ENCODE results near the gene PARD3. TPM values are rescaled to one million over a fixed set of nuclear protein-coding genes. Genes with fewer than 3 reads are reported as not detected.

Gene PARD3
- total RNA-seq, 1 experiment from 2014 or later, result 46.3 TPM

DNA sequence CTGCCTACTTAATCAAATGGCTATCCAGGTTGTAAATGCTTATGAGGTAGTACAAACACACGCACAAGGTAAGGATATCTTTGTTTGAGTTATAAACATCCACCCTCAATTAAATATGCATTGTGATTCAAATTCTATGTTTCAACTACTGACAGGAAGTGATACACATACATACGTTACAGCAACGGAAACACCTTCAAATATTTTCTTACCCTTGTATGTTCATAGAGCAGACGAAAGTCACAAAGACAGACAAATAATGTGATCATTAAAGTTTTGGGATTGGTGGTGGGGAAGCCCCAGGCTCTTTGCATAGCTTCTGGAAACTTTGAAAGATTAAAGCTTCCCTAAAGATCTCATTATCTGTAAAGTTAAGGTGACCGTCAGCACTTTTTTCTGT, 521.0 kb downstream of the PARD3 start:
- no TSS peak for BruUV-seq (replicated peaks)
- Histone ChIP-seq H3K79me2 (ENCODE audit: insufficient read depth, low read length) (no peaks in the 10 kb centered on the region), H3K9me3 (ENCODE audit: control insufficient read depth in 1 of 2, insufficient read depth in 1 of 2, low read depth in 1 of 2, low read length in 2 of 2) (no peaks in the 10 kb centered on the region), H2AFZ (ENCODE audit: low read depth, low read length, poor library complexity, severe bottlenecking) (no peak overlapping the region), H3K4me3 (replicated peaks in 1 of 2; ENCODE audit: low read depth in 1 of 2, low read length in 2 of 2) (no peak overlapping the region), H3K4me2 (ENCODE audit: low read length) (no peak overlapping the region), H3K36me3 (ENCODE audit: control insufficient read depth in 1 of 2, insufficient read depth in 2 of 2, low read length in 2 of 2) (no peaks in the 10 kb centered on the region), H3K9ac (ENCODE audit: low read length) (no peak overlapping the region), H4K20me1 (ENCODE audit: insufficient read depth) (no peaks in the 10 kb centered on the region), H3K27me3 (ENCODE audit: insufficient read depth, low read length) (no peaks in the 10 kb centered on the region), H3K9me2 (ENCODE audit: insufficient read depth) (no peaks in the 10 kb centered on the region), H3K27ac (ENCODE audit: low read depth, low read length) (no peak overlapping the region), H3K4me1 (ENCODE audit: control insufficient read depth in 1 of 2, insufficient read depth in 2 of 2, low read length in 2 of 2) (peaks cover 0 to 6% of the 10 kb centered on the region in 2 experiments; a peak in 2 of 4 replicates)
- ChIA-PET RAD21 (ENCODE audit: low non-redundant PET in 1 of 2, low total read pairs in 2 of 2, uncharacterized antibody in 2 of 2, unreplicated experiment in 2 of 2) (no interaction called here), POLR2A (no interaction called here), CTCF (no interaction called here)
- intact Hi-C loops (cut with micrococcal nuclease), result no loop called here
- TF ChIP-seq, protein P1, sequence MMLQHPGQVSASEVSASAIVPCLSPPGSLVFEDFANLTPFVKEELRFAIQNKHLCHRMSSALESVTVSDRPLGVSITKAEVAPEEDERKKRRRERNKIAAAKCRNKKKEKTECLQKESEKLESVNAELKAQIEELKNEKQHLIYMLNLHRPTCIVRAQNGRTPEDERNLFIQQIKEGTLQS (IDR thresholded peaks at IDR 0.05), result no peak
- TF ChIP-seq YY1 (IDR thresholded peaks at IDR 0.05; ENCODE audit: extremely low read depth, insufficient replicate concordance, low read depth, low read length) (no peak), EZH2phosphoT487 (IDR thresholded peaks at IDR 0.05; ENCODE audit: borderline replicate concordance) (no peak)
- TF ChIP-seq, protein P2, sequence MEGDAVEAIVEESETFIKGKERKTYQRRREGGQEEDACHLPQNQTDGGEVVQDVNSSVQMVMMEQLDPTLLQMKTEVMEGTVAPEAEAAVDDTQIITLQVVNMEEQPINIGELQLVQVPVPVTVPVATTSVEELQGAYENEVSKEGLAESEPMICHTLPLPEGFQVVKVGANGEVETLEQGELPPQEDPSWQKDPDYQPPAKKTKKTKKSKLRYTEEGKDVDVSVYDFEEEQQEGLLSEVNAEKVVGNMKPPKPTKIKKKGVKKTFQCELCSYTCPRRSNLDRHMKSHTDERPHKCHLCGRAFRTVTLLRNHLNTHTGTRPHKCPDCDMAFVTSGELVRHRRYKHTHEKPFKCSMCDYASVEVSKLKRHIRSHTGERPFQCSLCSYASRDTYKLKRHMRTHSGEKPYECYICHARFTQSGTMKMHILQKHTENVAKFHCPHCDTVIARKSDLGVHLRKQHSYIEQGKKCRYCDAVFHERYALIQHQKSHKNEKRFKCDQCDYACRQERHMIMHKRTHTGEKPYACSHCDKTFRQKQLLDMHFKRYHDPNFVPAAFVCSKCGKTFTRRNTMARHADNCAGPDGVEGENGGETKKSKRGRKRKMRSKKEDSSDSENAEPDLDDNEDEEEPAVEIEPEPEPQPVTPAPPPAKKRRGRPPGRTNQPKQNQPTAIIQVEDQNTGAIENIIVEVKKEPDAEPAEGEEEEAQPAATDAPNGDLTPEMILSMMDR (IDR thresholded peaks at IDR 0.05 in 2 of 3, conservative IDR thresholded peaks at IDR 0.05 in 1 of 3; ENCODE audit: borderline replicate concordance in 1 of 3, insufficient read depth in 1 of 3, low read depth in 2 of 3, low read length in 2 of 3), result no peak
- ATAC-seq (no peak), DNase-seq (ENCODE audit: low read depth, low spot score) (no peak)

DNA sequence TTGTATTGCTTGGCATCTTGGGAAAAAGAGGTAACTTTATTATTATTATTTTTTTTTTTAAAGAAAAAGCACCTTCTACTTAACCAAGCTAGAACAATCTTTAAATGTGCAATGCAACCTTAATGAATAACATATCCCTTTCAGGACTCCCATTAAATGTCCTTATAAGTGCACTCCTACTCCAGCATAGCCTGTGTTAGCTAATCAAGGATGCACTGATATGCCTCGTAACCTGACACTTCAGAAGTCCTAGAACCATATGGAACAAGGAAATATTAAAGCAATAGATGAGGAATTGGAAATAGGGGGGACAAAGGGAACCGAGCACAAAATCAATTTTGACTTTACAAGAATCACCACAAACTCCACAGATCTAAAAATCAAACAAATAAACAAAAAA, 522.4 kb downstream of the PARD3 start:
- ChIA-PET POLR2A (no interaction called here), CTCF (no interaction called here), RAD21 (ENCODE audit: low non-redundant PET in 1 of 2, low total read pairs in 2 of 2, uncharacterized antibody in 2 of 2, unreplicated experiment in 2 of 2) (no interaction called here)
- H3K27ac ChIP-seq (ENCODE audit: low read depth, low read length), result no peak overlapping the region
- no peaks in the 10 kb centered on the region for H3K9me2 ChIP-seq (ENCODE audit: insufficient read depth)
- no peaks in the 10 kb centered on the region for H4K20me1 ChIP-seq (ENCODE audit: insufficient read depth)
- H3K4me2 ChIP-seq (ENCODE audit: low read length), result no peak overlapping the region
- intact Hi-C loops (cut with micrococcal nuclease), result no loop called here
- no peak for ATAC-seq
- no TSS peak for BruUV-seq (replicated peaks)
- no peak for DNase-seq (ENCODE audit: low read depth, low spot score)
- no peaks in the 10 kb centered on the region for H3K9me3 ChIP-seq (ENCODE audit: control insufficient read depth in 1 of 2, insufficient read depth in 1 of 2, low read depth in 1 of 2, low read length in 2 of 2)
- no peak overlapping the region for H2AFZ ChIP-seq (ENCODE audit: low read depth, low read length, poor library complexity, severe bottlenecking)
- TF ChIP-seq RAD21 (IDR thresholded peaks at IDR 0.05; ENCODE audit: low read depth), result no peak
- TF ChIP-seq, protein P3, sequence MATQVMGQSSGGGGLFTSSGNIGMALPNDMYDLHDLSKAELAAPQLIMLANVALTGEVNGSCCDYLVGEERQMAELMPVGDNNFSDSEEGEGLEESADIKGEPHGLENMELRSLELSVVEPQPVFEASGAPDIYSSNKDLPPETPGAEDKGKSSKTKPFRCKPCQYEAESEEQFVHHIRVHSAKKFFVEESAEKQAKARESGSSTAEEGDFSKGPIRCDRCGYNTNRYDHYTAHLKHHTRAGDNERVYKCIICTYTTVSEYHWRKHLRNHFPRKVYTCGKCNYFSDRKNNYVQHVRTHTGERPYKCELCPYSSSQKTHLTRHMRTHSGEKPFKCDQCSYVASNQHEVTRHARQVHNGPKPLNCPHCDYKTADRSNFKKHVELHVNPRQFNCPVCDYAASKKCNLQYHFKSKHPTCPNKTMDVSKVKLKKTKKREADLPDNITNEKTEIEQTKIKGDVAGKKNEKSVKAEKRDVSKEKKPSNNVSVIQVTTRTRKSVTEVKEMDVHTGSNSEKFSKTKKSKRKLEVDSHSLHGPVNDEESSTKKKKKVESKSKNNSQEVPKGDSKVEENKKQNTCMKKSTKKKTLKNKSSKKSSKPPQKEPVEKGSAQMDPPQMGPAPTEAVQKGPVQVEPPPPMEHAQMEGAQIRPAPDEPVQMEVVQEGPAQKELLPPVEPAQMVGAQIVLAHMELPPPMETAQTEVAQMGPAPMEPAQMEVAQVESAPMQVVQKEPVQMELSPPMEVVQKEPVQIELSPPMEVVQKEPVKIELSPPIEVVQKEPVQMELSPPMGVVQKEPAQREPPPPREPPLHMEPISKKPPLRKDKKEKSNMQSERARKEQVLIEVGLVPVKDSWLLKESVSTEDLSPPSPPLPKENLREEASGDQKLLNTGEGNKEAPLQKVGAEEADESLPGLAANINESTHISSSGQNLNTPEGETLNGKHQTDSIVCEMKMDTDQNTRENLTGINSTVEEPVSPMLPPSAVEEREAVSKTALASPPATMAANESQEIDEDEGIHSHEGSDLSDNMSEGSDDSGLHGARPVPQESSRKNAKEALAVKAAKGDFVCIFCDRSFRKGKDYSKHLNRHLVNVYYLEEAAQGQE (IDR thresholded peaks at IDR 0.05; ENCODE audit: low read depth), result no peak
- H3K9ac ChIP-seq (ENCODE audit: low read length), result no peak overlapping the region
- no peaks in the 10 kb centered on the region for H3K27me3 ChIP-seq (ENCODE audit: insufficient read depth, low read length)
- peaks cover 8 to 14% of the 10 kb centered on the region in 2 experiments for H3K4me1 ChIP-seq (ENCODE audit: control insufficient read depth in 1 of 2, insufficient read depth in 2 of 2, low read length in 2 of 2)
- no peak overlapping the region for H3K4me3 ChIP-seq (replicated peaks in 1 of 2; ENCODE audit: low read depth in 1 of 2, low read length in 2 of 2)
- H3K79me2 ChIP-seq (ENCODE audit: insufficient read depth, low read length), result no peaks in the 10 kb centered on the region
- H3K36me3 ChIP-seq (ENCODE audit: control insufficient read depth in 1 of 2, insufficient read depth in 2 of 2, low read length in 2 of 2), result no peaks in the 10 kb centered on the region

All from HCT116 (cell line).